Retinal pigment epithelial cell (primary cell): ENCODE measurements around the gene CACNA1C.

Experiments used
- DNase-seq: peaks from one replicate; pipeline ENCODE4 v3.0.0-alpha.2; 2010; ENCODE audit warnings: low read depth
- H3K4me3 ChIP-seq: 2 replicates; pipeline ENCODE4 v1.5.1; 2011; ENCODE audit warnings: mild to moderate bottlenecking, low read length, control low read depth, moderate library complexity
- TF ChIP-seq, protein P1 (sequence below): conservative IDR thresholded peaks from 2 replicates; pipeline ENCODE4 v1.5.1; 2011; ENCODE audit warnings: low read depth, low read length, control low read depth, inconsistent platforms

The CACNA1C gene

DNA sequence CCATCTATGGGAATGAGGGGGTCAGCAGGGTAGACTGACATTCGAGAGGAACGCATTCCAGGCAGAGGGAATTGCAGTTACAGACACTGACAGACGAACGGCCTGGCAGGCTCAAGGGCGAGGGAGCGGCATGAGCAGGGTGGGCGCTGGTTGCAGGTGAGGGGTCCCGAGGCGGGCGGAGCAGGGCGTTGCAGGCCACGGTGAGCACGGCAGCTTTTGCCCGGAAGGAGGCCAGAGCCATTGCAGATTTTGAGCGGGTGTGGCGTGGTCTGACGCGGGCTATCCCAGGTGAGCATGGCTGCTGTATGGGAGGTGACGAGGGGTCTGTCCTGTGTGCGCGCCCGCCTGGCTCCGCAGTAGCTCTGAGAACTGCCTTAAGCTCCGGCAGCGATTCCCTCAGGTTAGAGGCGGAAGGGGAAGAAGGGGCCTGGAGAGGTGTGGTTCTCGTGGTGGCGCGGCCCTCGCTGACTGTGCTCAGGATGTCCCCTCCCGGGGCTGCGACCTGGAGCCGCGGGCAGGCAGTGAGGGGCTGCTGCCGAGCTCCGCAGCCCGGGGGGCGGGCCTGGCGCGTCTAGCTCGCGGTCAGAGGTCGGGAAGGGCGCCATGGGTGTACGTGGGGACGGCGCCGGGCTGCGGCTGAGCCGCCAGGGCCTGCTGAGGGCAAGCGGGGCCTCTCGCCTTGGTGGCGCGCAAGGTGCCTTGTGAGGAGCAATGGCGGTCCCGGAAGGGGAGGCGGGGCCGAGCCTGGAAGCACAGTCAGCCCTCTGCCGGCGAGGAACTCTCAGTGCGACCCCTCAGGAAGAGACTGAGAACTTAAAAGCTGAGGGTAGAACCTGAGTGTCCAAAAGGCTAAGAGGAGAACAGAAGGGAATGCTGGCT, 177.1 kb downstream of the CACNA1C start:
- no peak for DNase-seq
- H3K4me3 ChIP-seq = no peak overlapping the region
- TF ChIP-seq, protein P1, sequence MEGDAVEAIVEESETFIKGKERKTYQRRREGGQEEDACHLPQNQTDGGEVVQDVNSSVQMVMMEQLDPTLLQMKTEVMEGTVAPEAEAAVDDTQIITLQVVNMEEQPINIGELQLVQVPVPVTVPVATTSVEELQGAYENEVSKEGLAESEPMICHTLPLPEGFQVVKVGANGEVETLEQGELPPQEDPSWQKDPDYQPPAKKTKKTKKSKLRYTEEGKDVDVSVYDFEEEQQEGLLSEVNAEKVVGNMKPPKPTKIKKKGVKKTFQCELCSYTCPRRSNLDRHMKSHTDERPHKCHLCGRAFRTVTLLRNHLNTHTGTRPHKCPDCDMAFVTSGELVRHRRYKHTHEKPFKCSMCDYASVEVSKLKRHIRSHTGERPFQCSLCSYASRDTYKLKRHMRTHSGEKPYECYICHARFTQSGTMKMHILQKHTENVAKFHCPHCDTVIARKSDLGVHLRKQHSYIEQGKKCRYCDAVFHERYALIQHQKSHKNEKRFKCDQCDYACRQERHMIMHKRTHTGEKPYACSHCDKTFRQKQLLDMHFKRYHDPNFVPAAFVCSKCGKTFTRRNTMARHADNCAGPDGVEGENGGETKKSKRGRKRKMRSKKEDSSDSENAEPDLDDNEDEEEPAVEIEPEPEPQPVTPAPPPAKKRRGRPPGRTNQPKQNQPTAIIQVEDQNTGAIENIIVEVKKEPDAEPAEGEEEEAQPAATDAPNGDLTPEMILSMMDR = no peak

DNA sequence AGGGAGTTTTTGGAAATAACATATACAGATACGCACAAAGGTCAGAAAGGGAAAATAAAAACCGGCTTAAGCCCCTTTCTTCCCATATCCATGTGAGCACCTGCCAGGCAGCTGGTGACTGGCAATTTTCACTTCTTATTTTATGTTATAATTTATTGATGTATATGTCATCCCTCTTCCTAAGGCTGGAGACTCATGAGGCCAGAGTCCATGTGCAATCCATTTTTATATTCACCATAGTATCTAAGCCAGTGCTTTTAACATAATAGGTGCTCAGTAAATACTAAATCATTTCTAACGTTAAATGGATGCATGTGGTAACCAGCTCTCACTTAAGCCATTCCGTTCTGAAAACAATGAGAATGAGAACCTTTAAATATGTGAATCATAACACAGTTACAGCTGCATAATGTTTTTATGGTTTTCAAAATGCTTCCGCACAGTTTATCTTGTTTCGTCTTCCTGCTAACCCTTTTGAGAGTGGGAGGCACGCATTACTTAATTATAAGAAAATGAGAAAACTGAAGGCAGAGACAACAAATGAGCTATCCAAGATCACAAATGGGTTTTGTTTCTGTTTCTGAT, 178.3 kb downstream of the CACNA1C start:
- DNase-seq = no peak
- H3K4me3 ChIP-seq = no peak overlapping the region
- TF ChIP-seq, protein P1 = no peak

DNA sequence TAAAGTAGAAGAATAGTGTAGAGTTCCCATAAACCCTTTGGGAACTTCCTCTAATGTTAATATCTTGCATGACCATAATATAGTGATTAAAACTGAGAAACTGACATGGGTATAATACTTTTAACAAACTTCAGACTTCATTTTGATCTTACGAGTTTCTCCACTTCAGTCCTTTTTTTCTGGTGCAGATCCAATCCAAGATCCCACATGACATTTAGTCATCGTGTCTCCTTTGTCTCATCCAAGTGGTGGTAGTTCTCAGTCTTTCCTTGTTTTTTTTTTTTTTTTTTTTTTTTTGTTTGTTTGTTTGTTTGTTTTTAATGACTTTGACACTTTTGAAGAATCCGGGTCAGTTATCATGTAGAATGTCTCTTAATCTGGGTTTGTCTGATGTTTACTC, 179.2 kb downstream of the CACNA1C start:
- no peak for DNase-seq
- no peak overlapping the region for H3K4me3 ChIP-seq
- TF ChIP-seq, protein P1 = no peak

DNA sequence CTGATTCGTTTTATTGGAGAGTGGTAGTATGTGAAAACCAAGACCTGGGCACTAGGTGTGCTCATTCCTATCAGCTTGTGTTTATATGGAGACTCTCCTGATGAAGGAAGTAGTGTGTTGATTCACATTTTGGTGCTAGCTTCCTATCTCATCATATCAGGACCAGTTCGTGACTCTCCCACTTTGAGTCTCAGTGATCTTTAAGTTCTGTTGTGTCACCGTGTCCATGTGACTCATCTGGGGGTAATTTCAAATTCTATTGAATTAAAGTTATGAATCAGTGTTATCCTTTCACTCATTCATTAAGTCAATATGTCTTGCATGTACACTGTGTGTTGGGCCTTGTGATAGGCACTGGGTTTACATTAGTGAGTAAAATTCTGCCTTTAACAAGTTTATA, 180.2 kb downstream of the CACNA1C start:
- no peak for DNase-seq
- H3K4me3 ChIP-seq = no peak overlapping the region
- TF ChIP-seq, protein P1 = no peak

DNA sequence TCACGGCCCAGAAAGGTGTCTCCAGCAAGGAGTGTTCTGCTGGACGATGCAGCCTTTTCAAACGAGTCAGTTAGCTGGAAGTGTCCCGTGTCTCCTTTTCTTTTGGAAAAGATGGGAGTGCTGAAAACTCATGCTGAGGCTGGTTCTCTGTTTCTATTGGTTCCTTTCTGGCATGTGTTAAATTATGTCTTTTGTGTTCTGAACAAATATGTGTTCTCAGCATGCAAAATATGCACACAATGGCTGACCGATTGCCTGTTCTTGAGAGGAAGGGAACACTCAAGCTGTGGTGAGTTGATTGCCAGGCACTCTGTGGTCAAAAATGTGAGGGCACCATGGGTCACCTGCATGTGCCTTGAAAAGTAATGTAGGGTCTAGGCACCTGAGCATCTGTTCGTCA, 181.3 kb downstream of the CACNA1C start:
- TF ChIP-seq, protein P1 = no peak
- DNase-seq = no peak
- H3K4me3 ChIP-seq = no peak overlapping the region

DNA sequence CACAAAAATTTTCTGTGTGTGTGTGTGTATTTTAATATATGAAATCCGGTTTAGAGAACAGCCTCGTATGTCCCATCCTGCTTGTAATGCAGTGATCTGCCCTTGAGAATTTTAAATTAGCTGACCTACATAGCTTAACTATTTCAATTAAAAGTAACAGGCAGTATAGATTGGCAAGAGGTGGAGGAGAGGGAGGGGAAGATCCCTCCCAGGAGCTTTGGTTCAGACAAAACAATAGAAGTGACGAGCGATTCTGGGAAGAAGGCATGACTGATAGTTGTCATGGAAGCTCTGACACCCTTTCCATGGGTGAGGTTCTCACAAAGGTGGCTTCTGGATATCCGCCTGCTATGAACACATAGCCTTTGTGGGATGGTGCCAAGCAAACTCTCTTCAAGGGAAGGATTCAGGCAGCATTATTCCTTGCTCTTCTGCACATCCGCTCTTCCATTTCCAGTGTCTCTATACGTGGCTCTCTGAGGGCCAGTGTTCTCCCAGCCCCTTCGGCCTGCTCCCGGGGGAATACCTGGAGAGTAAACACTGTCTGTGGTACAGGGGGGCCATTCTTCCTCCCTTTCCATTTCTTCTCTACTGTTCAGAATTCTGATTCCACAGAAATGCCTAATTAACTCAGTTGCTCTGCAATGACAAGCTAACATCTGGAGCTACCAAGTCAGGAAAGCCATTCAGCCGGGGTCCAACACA, 182.0 kb downstream of the CACNA1C start:
- TF ChIP-seq, protein P1 = no peak
- no peak overlapping the region for H3K4me3 ChIP-seq
- DNase-seq = no peak
